Activated T-helper 1 cell treated with anti-CD3 and anti-CD28 coated beads, Interleukin-12 subunit alpha, Interleukin-12 subunit beta, Interleukin-2, Interleukin-4 antibody, amounts not matched to agents 30 ng/mL and 10 ng/mL and 1 ng/mL, durations not matched to agents 14 hours and 24 hours and 36 hours (primary cell): ENCODE data around the gene NRF1. TPM values are rescaled to one million over a fixed set of nuclear protein-coding genes. Genes with fewer than 3 reads are reported as not detected.

Experiments
- DNase-seq: peaks from one replicate; pipeline ENCODE4 v3.0.0; 2021; ENCODE audit warnings: low spot score
- H3K27ac Mint-ChIP-seq: one replicate; pipeline ENCODE4 v1.8.0; 2021; ENCODE audit warnings: mild to moderate bottlenecking, mixed read lengths
- H3K27me3 Mint-ChIP-seq: one replicate; pipeline ENCODE4 v1.8.0; 2022; ENCODE audit warnings: mild to moderate bottlenecking, moderate library complexity, mixed read lengths; ENCODE audit not compliant: insufficient read depth
- H3K36me3 Mint-ChIP-seq: one replicate; pipeline ENCODE4 v1.8.0; 2021; ENCODE audit warnings: low read depth, mixed read lengths
- H3K4me1 Mint-ChIP-seq: one replicate; pipeline ENCODE4 v1.8.0; 2021; ENCODE audit warnings: low read depth, mixed read lengths
- H3K4me3 Mint-ChIP-seq: one replicate; pipeline ENCODE4 v1.8.0; 2021; ENCODE audit warnings: mild to moderate bottlenecking, moderate library complexity, mixed read lengths
- H3K9me3 Mint-ChIP-seq: one replicate; pipeline ENCODE4 v1.8.0; 2021; ENCODE audit warnings: mixed read lengths
- intact Hi-C: fragments of 100-400 bp; cut with micrococcal nuclease; formaldehyde crosslinking; loops from one replicate; pipeline ENCODE4 v1.15.1; 2024
- total RNA-seq: library from RNA; stranded (reverse); gene quantifications from 2 replicates; pipeline ENCODE4 v1.2.3, GENCODE V29; 2022

NRF1 gene
- total RNA-seq, 1 donor from 2014 or later = 25.9 TPM

- no peak overlapping the region for H3K4me3 Mint-ChIP-seq
- peaks cover 2% of the 10 kb centered on the region for H3K9me3 Mint-ChIP-seq
- H3K36me3 Mint-ChIP-seq = peaks cover 26% of the 10 kb centered on the region
- no peak for DNase-seq
- intact Hi-C loops = no loop called here
- H3K27me3 Mint-ChIP-seq = no peaks in the 10 kb centered on the region
- no peaks in the 10 kb centered on the region for H3K4me1 Mint-ChIP-seq
- no peak overlapping the region for H3K27ac Mint-ChIP-seq
Measured at GRCh38 chr7:129680400-129680799, 68.9 kb downstream of the NRF1 start.

- intact Hi-C loops = no loop called here
- no peaks in the 10 kb centered on the region for H3K9me3 Mint-ChIP-seq
- no peak overlapping the region for H3K4me3 Mint-ChIP-seq
- H3K27me3 Mint-ChIP-seq = no peaks in the 10 kb centered on the region
- no peak for DNase-seq
- H3K4me1 Mint-ChIP-seq = no peaks in the 10 kb centered on the region
- no peak overlapping the region for H3K27ac Mint-ChIP-seq
- H3K36me3 Mint-ChIP-seq = peaks cover 12% of the 10 kb centered on the region
Measured at GRCh38 chr7:129684777-129685176, 73.3 kb downstream of the NRF1 start.

- H3K4me1 Mint-ChIP-seq = no peaks in the 10 kb centered on the region
- H3K36me3 Mint-ChIP-seq = peaks cover 5% of the 10 kb centered on the region
- H3K9me3 Mint-ChIP-seq = no peaks in the 10 kb centered on the region
- intact Hi-C loops = no loop called here
- H3K4me3 Mint-ChIP-seq = no peak overlapping the region
- H3K27ac Mint-ChIP-seq = no peak overlapping the region
- DNase-seq = no peak
- no peaks in the 10 kb centered on the region for H3K27me3 Mint-ChIP-seq
Measured at GRCh38 chr7:129686063-129686462, 74.5 kb downstream of the NRF1 start.

GRCh38 chr7:129688503-129689222 lies 77.1 kb downstream of the NRF1 start:
- H3K27me3 Mint-ChIP-seq = no peaks in the 10 kb centered on the region
- intact Hi-C loops = no loop called here
- H3K4me1 Mint-ChIP-seq = no peaks in the 10 kb centered on the region
- no peak for DNase-seq
- peaks cover 17% of the 10 kb centered on the region for H3K36me3 Mint-ChIP-seq
- H3K9me3 Mint-ChIP-seq = no peaks in the 10 kb centered on the region
- no peak overlapping the region for H3K4me3 Mint-ChIP-seq
- no peak overlapping the region for H3K27ac Mint-ChIP-seq

GRCh38 chr7:129689995-129690581 lies 78.6 kb downstream of the NRF1 start:
- intact Hi-C loops = no loop called here
- no peak for DNase-seq
- Mint-ChIP-seq H3K4me3 (no peak overlapping the region), H3K27me3 (no peaks in the 10 kb centered on the region), H3K9me3 (no peaks in the 10 kb centered on the region), H3K27ac (no peak overlapping the region), H3K4me1 (no peaks in the 10 kb centered on the region), H3K36me3 (peaks cover 17% of the 10 kb centered on the region)

GRCh38 chr7:129690701-129691100 lies 79.2 kb downstream of the NRF1 start:
- Mint-ChIP-seq H3K27me3 (no peaks in the 10 kb centered on the region), H3K9me3 (no peaks in the 10 kb centered on the region), H3K27ac (no peak overlapping the region), H3K4me1 (no peaks in the 10 kb centered on the region), H3K36me3 (peaks cover 17% of the 10 kb centered on the region), H3K4me3 (no peak overlapping the region)
- intact Hi-C loops = no loop called here
- DNase-seq = no peak

GRCh38 chr7:129698516-129699418 lies 87.2 kb downstream of the NRF1 start:
- H3K27ac Mint-ChIP-seq = no peak overlapping the region
- intact Hi-C loops = no loop called here
- no peaks in the 10 kb centered on the region for H3K27me3 Mint-ChIP-seq
- no peak overlapping the region for H3K4me3 Mint-ChIP-seq
- peaks cover 10% of the 10 kb centered on the region for H3K36me3 Mint-ChIP-seq
- H3K9me3 Mint-ChIP-seq = no peaks in the 10 kb centered on the region
- no peaks in the 10 kb centered on the region for H3K4me1 Mint-ChIP-seq
- no peak for DNase-seq

- intact Hi-C loops = no loop called here
- Mint-ChIP-seq H3K27ac (no peak overlapping the region), H3K36me3 (peaks cover 17% of the 10 kb centered on the region), H3K9me3 (no peaks in the 10 kb centered on the region), H3K27me3 (no peaks in the 10 kb centered on the region), H3K4me3 (no peak overlapping the region), H3K4me1 (peaks cover 1% of the 10 kb centered on the region)
- DNase-seq = no peak
Measured at GRCh38 chr7:129702316-129702715, 90.8 kb downstream of the NRF1 start.

- no peaks in the 10 kb centered on the region for H3K9me3 Mint-ChIP-seq
- no peak overlapping the region for H3K27ac Mint-ChIP-seq
- intact Hi-C loops = no loop called here
- H3K27me3 Mint-ChIP-seq = no peaks in the 10 kb centered on the region
- H3K36me3 Mint-ChIP-seq = peaks cover 17% of the 10 kb centered on the region
- H3K4me1 Mint-ChIP-seq = peaks cover 6% of the 10 kb centered on the region
- H3K4me3 Mint-ChIP-seq = no peak overlapping the region
- no peak for DNase-seq
Measured at GRCh38 chr7:129702761-129703338, 91.3 kb downstream of the NRF1 start.

- DNase-seq = no peak
- no peaks in the 10 kb centered on the region for H3K9me3 Mint-ChIP-seq
- H3K27me3 Mint-ChIP-seq = no peaks in the 10 kb centered on the region
- H3K4me3 Mint-ChIP-seq = no peak overlapping the region
- peaks cover 10% of the 10 kb centered on the region for H3K4me1 Mint-ChIP-seq
- no peak overlapping the region for H3K27ac Mint-ChIP-seq
- H3K36me3 Mint-ChIP-seq = peaks cover 17% of the 10 kb centered on the region
- intact Hi-C loops = no loop called here
Measured at GRCh38 chr7:129703751-129704150, 92.2 kb downstream of the NRF1 start.

- Mint-ChIP-seq H3K4me1 (peaks cover 10% of the 10 kb centered on the region), H3K4me3 (no peak overlapping the region), H3K27ac (no peak overlapping the region), H3K36me3 (peaks cover 42% of the 10 kb centered on the region), H3K27me3 (no peaks in the 10 kb centered on the region), H3K9me3 (no peaks in the 10 kb centered on the region)
- intact Hi-C loops = no loop called here
- no peak for DNase-seq
Measured at GRCh38 chr7:129707910-129708499, 96.5 kb downstream of the NRF1 start.

GRCh38 chr7:129713544-129713943 lies 102.0 kb downstream of the NRF1 start:
- intact Hi-C loops = no loop called here
- Mint-ChIP-seq H3K4me3 (no peak overlapping the region), H3K9me3 (no peaks in the 10 kb centered on the region), H3K27ac (no peak overlapping the region), H3K36me3 (peaks cover 43% of the 10 kb centered on the region), H3K4me1 (no peaks in the 10 kb centered on the region), H3K27me3 (no peaks in the 10 kb centered on the region)
- no peak for DNase-seq
